OCI-LY3 (cell line): ENCODE results near the gene SIRPB2.

Experiments used
- EZH2phosphoT487 ChIP-seq: fragments of 200-600 bp; shearing (Covaris generic); IDR thresholded peaks from 2 replicates; pipeline ENCODE4 v1.6.1; 2018; ENCODE audit warnings: antibody characterized with exemption, mixed run types, low read depth
- TF ChIP-seq, protein P1 (sequence below): fragments of 200-600, 300-600 bp; sonication (generic); IDR thresholded peaks from 2 replicates; pipeline ENCODE4 v1.5.1; 2014; ENCODE audit warnings: antibody characterized with exemption, low read length, low read depth

DNA sequence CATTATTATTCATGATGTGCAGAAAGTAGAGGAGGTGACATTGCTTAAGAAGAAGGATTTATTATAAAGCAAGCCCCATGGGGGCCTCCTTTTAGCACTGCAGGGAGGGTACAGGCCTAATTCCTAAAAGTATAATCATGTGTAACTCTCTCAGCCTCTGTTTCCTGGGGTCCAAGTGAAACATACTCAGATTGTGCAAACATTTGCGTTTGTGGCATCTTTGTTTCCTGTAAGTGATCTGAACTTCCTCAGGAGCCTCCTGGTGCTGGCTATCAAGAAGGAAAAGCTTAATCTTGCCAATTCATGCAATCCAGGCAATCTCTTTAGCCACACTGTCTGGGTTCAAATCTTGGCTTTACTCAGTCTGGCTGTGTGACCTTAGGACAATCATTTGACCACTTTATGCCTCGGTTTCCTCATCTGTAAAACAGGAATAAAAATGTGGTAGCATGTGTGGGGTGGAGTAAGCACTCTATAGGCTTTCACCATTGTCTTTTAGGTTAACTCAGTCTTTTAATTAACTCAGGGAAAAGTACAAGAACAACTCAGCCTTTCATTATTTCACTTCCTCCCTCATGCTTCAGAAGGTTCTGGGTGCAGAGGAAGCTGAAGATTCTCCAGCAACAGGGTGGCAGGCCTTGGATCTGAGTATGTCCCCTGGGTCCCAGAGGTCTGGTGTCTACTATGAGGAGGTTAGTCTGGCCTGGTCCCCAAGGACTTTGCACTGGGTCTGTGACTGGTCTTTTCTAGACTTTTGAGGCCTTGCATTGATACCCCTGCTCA, 831 bp upstream of the SIRPB2 start:
- TF ChIP-seq, protein P1, sequence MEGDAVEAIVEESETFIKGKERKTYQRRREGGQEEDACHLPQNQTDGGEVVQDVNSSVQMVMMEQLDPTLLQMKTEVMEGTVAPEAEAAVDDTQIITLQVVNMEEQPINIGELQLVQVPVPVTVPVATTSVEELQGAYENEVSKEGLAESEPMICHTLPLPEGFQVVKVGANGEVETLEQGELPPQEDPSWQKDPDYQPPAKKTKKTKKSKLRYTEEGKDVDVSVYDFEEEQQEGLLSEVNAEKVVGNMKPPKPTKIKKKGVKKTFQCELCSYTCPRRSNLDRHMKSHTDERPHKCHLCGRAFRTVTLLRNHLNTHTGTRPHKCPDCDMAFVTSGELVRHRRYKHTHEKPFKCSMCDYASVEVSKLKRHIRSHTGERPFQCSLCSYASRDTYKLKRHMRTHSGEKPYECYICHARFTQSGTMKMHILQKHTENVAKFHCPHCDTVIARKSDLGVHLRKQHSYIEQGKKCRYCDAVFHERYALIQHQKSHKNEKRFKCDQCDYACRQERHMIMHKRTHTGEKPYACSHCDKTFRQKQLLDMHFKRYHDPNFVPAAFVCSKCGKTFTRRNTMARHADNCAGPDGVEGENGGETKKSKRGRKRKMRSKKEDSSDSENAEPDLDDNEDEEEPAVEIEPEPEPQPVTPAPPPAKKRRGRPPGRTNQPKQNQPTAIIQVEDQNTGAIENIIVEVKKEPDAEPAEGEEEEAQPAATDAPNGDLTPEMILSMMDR, result no peak
- TF ChIP-seq EZH2phosphoT487, result no peak
